GM06990 (cell line): ENCODE data around the gene SUGCT.
"Not testable (repeated sequence)": the region's sequence is repeated elsewhere in the genome, so short reads cannot be mapped to it uniquely, and the experiment has no call there.

Experiments used
- DNase-seq: peaks from one replicate; pipeline ENCODE4 v3.0.0-alpha.2; 2011; ENCODE audit not compliant: insufficient read length; ENCODE audit errors: extremely low read depth
- H3K27me3 ChIP-seq: replicated peaks from 2 replicates; pipeline ENCODE4 v1.6.0; 2011; ENCODE audit warnings: low read length; ENCODE audit not compliant: control insufficient read depth, insufficient read depth
- H3K36me3 ChIP-seq: 2 replicates; pipeline ENCODE4 v1.5.1; 2011; ENCODE audit warnings: low read length; ENCODE audit not compliant: control insufficient read depth, insufficient read depth
- H3K4me3 ChIP-seq: replicated peaks from 2 replicates; pipeline ENCODE4 v1.5.1; 2011; ENCODE audit warnings: low read depth, mild to moderate bottlenecking, control low read depth, low read length
- TF ChIP-seq, protein P1 (sequence below): IDR thresholded peaks from 2 replicates; pipeline ENCODE4 v1.5.1; 2011; ENCODE audit warnings: low read length, control low read depth, mild to moderate bottlenecking, inconsistent platforms; ENCODE audit not compliant: insufficient read depth, poor library complexity, severe bottlenecking

SUGCT gene

GRCh38 chr7:40587419-40587818 lies 452.6 kb downstream of the SUGCT start:
- Histone ChIP-seq H3K36me3 (no peaks in the 10 kb centered on the region), H3K27me3 (no peaks in the 10 kb centered on the region; the same call in 1 of the 2 replicates), H3K4me3 (no peak overlapping the region)
- TF ChIP-seq, protein P1, sequence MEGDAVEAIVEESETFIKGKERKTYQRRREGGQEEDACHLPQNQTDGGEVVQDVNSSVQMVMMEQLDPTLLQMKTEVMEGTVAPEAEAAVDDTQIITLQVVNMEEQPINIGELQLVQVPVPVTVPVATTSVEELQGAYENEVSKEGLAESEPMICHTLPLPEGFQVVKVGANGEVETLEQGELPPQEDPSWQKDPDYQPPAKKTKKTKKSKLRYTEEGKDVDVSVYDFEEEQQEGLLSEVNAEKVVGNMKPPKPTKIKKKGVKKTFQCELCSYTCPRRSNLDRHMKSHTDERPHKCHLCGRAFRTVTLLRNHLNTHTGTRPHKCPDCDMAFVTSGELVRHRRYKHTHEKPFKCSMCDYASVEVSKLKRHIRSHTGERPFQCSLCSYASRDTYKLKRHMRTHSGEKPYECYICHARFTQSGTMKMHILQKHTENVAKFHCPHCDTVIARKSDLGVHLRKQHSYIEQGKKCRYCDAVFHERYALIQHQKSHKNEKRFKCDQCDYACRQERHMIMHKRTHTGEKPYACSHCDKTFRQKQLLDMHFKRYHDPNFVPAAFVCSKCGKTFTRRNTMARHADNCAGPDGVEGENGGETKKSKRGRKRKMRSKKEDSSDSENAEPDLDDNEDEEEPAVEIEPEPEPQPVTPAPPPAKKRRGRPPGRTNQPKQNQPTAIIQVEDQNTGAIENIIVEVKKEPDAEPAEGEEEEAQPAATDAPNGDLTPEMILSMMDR = no peak
- DNase-seq = no peak

GRCh38 chr7:40595129-40595528 lies 460.3 kb downstream of the SUGCT start:
- no peak for DNase-seq
- TF ChIP-seq, protein P1 = no peak
- no peaks in the 10 kb centered on the region for H3K36me3 ChIP-seq
- H3K4me3 ChIP-seq = no peak overlapping the region
- H3K27me3 ChIP-seq = no peaks in the 10 kb centered on the region; the same call in 1 of the 2 replicates

DNA sequence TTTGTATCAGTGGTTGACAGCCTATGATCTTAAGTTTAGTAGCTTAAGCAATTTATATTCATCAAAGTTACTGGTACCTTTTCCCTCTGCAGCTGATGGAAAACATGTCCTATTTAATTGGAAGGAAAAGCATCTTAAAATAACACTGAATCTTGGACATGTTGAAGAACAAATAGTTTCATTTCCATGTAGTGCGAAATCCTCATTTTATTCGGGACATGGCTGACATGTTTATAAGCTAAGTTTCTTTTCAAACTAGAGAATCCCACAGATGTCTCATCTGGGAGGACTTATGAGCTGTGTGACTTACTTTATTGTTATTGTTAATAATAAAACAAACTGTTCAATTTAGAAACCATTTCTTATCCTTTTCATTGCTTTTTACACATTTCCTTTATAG lies 461.0 kb downstream of the SUGCT start:
- Histone ChIP-seq H3K27me3 (no peaks in the 10 kb centered on the region), H3K36me3 (no peaks in the 10 kb centered on the region), H3K4me3 (no peak overlapping the region)
- TF ChIP-seq, protein P1 = no peak
- no peak for DNase-seq

DNA sequence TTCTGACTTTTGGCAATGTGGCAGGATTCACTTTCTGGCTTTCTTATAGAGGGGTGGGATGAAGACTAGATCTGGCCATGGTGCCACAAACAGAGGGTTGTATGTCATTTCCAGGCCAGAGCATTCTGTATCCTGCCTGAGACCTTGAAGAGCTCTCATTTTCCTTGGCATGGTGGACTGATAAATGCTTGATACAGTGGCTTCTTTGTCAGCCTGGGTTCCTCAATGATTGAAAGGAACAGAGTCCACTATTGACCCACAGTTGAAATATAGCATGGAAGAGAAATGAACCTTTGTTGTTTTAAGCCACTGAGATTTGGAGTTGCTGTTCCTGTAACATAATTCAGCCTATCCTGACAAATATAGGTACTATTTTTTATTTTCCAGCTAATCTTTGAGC lies 462.7 kb downstream of the SUGCT start:
- TF ChIP-seq, protein P1 = no peak

DNA sequence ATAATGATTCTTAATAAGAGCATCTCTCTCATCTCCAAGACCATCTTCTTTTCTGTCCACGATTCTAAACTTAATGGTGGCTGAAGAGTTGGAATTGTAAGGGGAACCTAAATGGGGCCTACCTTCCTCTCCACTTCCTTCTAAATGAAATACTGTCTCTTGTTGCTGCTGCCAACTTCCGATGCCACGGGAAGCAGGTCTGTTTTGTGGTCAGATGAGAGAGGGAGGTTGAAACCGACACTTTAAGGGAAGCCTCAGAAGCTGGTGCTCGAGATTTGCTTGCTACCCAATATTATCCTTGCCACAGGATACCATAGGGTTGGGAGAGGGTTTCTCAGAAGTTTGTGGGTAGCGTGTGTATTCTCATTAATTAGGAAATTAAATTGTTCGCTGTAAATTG lies 464.1 kb downstream of the SUGCT start:
- Histone ChIP-seq H3K4me3 (no peak overlapping the region), H3K36me3 (no peaks in the 10 kb centered on the region), H3K27me3 (no peaks in the 10 kb centered on the region)
- no peak for DNase-seq
- TF ChIP-seq, protein P1 = no peak

More for the DNA sequence above, 462.7 kb downstream of the SUGCT start:
- H3K4me3 ChIP-seq = no peak overlapping the region
- no peaks in the 10 kb centered on the region for H3K27me3 ChIP-seq
- no peaks in the 10 kb centered on the region for H3K36me3 ChIP-seq
- DNase-seq = no peak

- no peak for DNase-seq
- Histone ChIP-seq H3K27me3 (no peaks in the 10 kb centered on the region; the same call in 1 of the 2 replicates), H3K4me3 (no peak overlapping the region), H3K36me3 (no peaks in the 10 kb centered on the region)
- TF ChIP-seq, protein P1 = no peak
These were observed 465.0 kb downstream of the SUGCT start for GRCh38 chr7:40599836-40600235.

DNA sequence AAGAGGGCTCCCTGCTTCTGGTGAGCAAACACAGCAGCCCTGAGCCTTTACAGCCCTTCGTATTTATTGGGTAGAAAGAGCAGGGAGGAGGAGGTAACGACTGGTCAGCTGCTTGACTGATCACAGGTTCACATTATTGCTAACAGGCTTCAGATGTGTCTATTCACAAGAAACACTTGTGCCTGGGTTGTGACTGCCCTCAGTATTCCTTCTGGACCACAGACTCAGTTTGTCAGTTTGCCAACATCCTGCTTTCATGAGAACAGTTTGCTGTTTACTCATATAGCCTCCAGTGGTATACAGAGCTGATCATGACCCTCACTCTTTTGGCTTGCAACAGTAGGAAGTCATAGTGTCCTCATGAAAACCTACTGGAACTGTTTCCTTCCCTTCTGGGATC lies 467.5 kb downstream of the SUGCT start:
- not testable (repeated sequence) for DNase-seq, H3K27me3 ChIP-seq, H3K36me3 ChIP-seq, H3K4me3 ChIP-seq
